CD4-positive, alpha-beta T cell treated with Interferon gamma for 1 hour (primary cell): ENCODE data around the gene ZMAT5.

Experiments used
- DNase-seq: peaks from one replicate; pipeline ENCODE4 v3.0.0-alpha.2; 2020

ZMAT5 gene

DNA sequence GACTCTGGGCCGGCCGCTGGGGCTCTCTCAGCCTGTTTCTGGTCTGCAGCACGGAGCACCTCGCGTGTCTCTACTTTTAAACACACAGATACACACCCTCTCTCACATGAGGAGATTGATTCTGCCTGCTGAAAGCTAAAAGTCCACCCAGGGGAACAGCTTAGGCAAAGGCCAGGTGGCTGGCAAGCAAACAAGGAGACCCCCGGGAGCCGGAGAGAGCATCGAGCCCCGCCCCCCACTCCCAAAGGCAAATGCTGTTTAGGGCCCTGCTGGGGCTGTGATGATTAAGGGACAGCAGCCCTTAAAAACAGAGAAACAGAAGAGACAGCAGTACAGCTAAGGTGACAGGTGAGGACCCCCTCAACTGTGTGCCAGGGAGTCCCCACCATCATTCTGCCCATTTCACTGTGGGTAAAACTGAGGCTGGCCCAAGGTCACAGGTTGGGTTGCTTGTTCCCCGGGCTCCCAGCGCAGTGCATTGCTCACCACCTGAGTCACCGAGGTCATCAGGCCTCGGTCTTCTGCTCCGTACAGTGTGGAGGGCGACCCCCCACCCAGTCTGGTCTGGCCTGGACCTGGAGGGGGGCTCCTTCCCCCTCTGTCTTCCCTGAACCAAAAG is 40.2 kb downstream of the ZMAT5 start:
- no peak for DNase-seq

DNA sequence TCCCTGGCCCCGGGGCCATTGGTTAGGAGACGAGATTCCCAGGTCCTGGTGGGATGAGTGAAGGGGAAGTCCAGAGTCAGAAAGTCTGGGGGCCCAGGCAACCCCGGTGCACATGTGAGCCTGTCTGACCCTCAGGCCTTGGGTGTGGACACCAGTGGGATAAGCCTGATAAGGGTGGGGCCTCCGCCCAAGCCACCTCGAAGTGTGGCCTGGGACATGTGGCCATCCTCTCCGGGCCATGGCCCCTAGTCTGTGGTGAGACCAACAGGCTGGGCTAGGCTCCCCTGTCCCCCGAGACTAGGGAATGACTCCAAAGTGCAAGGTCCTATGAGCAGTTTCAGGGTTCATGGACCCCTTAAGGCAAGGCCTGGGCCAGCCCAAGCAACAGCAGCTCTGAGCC is 40.7 kb downstream of the ZMAT5 start:
- DNase-seq = no peak

DNA sequence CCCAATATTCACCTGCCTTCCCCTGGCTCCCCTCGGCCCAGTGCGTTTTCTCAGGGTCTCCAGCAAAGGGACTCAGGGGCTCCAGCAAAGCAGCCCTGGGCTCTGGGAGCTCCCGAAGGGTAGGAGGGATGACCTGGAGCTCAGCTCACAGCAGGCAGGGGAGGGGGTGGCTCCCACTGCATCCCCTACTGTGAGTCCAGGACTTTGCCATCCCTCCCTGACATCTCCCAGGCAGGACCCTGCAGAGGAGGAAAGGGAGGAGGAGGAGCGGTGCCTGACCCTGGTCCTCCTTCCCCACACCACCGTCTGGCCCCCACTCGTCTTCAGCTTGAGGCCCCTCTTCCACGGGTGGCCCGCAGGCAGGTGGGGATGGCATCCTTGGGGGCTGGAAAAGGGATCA is 42.0 kb downstream of the ZMAT5 start:
- DNase-seq = no peak

DNA sequence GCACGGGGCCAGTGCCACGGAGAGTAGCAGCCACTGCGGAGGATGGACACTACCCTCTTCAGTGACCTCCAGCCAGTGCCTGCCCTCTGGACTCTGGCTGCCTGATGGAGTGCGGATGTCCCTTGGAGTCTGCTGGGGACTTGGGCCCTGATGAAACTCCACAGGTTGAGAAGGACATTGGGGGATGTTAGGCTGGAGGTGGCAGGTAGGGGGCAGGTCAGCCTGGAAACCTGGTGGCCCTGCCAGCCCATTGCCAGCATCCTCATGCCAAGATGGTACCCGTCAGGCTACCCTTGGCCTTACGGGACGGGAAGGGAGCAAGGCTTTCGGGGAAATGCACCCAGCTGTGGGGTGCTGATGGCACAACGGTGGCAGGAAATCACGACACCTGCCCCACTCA is 43.0 kb downstream of the ZMAT5 start:
- no peak for DNase-seq

DNA sequence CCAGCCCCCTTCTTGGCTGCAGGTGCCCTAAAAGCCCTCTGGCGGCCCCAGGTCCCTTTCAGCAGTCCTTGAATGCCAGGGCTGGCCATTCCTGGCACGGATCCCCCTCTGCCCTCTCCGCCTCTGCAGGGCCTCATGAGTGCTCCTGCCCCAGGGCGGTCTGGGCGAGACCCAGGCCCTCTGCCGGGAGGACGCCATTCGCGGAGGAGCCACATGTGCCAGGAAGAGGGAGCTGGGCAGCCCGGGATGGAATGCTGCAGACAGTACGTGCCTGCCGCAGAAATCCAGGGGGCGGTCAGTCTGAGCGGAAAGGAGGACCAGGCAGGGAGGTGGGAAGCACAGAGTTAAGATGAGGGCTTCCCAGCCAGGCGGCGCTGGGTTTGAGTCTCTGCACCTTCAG is 44.2 kb downstream of the ZMAT5 start:
- DNase-seq = no peak

DNA sequence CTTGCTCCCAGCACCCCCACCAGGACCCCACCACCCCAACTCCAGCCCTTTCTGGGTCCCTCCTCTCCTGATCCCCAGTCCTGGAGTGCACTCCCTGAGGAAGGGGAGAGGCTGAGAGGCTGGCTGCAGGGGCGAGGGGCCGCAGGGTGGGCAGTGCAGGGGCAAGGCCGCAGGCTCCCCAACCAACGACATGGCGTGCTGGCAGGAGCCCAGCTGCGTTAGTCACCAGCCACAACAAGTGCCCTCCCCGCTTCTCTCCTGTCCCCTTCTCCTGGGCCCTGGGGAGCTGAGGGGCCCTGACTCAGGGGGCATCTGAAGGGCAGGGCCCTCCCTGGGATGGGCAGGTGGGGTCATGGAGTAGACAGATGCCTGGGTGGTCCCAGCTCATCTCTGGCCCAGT is 44.7 kb downstream of the ZMAT5 start:
- DNase-seq = no peak

DNA sequence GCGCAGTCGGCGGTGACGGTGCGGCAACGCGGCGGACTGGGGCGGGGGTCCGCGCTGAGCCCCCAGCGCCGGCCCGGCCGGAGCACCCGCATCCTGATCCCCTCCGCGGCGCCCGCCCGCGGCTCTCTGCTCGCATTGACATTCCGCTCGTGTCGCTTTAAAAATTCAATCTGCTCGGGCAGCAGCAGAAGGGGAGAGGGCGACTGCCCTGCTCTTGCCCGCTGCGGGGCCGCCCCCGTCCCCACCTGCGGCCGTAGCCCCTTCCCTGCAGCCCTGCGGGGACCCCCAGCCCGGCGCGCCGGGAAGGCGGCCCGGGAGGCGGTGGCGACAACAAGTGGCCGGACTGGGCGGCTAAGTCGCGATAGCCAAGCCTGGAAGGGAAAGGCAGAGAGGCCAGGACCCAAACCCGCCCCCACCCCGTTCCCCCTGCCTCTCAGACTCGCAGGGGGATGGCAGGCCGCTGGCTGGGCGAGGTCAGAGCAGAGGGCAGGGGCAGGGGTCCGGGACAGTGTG is 45.9 kb downstream of the ZMAT5 start:
- no peak for DNase-seq

DNA sequence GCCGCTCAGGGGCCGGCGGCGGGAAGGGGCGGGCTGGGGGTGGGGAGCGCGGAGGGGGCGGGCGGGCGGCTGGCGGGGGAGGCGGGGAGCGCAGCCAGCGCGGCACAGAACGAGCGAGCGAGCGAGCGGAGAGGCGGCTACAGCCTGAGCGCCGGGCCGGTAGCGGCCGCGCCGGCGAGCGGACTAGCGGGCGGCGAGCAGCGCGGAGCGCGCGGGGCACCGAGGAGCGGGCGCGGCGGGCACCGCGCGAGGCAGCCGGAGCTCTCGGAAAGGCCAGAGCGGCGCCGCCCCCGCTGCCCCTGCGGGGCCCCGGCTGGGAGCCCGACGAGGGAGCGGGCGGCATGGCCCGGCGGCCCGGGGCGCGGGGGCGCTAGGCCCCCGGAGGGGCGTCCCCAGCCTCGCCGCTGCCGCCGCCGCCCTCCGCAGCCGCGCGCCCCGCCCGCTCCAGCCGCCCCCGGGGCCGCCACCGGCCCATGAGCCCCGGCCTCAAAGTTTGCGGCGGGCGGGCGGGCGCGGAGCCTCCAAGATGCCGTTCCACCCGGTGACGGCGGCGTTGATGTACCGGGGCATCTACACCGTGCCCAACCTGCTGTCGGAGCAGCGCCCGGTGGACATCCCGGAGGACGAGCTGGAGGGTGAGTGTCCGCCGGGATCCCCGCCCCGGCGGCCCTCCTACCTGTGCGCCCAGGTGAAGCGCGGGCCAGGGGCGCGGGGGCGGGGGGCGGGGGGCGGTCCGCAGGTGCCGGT is 46.7 kb downstream of the ZMAT5 start, which contains the start of gene CABP7:
CABP7 (plus strand) TSS at position 105 of the 747 bp plus-strand sequence; CDS start at position 527, 422 bp downstream.
- DNase-seq = no peak

DNA sequence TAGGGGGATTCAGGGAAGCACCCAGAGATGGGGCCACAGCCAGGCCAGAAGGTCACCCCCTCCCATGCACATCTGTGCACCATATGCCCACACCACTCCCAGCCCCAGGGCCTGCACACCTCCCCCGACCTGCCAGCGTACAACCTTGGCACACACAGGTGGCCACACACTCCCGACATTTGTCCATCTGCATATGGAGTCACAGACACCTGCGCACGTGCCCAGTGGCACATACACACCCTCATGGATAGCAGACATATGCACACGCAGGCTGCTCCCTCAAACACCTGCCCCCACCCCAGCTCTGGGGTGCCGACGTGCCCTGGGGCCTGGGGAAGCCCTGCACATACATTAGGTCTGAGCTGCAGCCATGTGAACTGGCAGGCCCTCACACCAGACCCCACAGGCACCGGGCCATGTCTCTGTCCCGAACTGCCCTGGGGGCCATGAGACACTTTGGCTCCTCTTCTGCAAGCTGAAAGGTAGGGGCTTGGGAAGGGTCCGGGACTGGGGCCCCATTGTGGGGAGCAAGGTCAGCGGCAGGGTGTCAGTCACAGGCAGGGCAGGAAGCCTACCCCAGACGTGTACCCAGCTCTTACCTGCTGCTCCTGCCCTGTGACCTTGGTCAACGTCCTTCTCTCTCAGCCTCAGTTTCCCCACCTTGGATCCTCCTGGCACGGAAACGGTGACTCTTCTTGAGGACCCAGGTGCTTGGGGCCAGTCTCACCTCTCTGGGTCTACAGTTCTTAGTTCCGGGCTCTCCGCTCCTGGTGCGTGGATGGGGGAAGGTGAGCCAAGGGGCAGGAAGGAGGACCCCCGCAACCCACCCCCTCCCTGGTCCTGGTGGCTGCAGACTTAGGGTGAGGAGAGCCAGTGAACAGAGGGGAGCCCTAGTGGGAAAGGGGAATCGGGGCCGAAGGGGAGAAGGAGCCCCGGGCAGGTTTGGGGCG is 47.6 kb downstream of the ZMAT5 start:
- no peak for DNase-seq

DNA sequence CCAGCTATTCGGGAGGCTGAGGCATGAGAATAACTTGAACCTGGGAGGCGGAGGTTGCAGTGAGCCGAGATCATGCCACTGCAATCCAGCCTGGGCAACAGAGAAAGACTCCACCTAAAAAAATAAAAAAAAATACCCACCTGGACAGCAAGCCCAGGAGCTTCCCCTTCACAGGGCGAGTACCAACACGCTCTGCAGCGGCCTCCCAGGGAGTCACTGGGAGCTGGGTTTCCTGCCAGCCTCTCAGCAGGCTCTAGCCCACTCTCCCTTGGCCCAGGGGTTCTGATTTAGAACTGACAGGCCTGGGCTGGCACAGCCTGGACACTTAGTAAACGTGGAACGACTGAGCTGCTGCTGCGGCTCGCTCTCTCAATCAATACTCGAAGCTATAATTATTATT is 49.0 kb downstream of the ZMAT5 start:
- DNase-seq = no peak

DNA sequence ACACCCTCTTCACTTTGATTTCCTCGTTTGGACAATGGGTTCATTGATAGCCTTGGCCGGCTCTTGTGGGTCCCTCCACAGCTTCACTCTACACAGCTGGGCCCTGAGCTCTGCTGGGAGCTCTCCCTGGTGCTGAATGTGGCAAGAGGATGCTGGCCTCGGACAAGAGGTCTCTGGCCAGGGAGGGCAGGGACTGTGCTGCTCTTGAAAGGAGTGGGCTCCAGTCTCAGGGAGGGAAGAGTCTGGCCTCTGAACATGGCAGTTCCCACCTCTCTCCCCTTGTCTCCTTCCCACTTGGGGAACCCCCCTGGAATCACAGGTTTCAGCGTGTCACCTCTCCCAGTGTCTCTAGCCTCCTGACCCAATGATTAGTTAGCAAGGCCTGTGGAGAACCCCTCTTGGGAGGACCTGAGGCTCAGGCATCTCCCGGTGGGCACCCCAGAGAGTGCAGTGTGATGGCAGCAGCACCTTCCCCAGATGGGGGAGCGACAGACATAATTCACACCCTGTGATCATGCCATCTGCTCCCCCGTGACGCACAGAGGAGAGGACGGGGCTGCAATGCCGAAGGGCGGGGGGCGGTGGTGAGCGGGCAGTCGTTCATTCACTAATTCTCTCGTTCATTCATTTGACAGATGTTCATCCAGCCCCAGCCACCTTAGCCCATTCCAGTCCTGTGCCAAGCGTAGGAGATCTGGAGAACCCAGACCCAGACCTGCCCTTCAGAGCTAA is 49.8 kb downstream of the ZMAT5 start:
- DNase-seq = no peak

DNA sequence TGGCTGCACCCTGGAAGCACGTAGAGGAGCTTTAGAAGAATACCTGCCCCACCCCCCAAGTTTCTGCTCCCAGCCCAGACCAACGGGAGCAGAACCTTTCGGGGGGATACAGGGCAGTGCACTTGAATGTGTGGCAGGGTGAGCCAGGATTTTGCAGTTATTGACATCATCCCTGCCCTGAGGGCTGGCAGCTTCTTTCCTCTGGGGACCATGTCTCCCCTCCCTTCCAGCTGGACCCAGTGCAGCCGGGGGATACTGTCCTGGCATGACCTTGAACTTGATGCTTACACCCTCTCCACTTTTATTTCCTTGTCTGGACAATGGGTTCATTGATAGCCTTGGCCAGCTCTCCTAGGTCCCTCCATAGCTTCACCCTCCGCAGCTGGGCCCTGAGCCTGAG is 51.1 kb downstream of the ZMAT5 start:
- no peak for DNase-seq

DNA sequence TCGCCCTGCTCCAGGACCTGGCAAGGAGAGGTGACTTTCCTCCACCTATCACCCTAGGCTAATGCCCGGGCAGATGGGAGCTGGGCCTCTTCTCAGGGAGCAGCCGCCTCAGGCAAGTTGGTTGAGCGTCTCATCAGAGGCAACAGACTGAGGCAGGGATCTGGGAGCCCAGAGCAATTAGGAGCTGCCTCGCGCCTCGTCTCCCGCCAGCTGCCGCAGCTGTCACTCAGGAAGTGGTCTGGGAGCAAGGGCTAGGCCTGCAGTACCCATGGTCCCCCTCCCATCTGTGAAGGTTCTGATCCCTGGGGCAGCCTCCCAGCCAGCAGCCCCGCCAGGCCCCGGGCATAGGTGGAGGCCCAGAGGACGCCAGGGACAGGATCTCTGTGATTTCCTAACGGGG is 51.6 kb downstream of the ZMAT5 start:
- DNase-seq = no peak

DNA sequence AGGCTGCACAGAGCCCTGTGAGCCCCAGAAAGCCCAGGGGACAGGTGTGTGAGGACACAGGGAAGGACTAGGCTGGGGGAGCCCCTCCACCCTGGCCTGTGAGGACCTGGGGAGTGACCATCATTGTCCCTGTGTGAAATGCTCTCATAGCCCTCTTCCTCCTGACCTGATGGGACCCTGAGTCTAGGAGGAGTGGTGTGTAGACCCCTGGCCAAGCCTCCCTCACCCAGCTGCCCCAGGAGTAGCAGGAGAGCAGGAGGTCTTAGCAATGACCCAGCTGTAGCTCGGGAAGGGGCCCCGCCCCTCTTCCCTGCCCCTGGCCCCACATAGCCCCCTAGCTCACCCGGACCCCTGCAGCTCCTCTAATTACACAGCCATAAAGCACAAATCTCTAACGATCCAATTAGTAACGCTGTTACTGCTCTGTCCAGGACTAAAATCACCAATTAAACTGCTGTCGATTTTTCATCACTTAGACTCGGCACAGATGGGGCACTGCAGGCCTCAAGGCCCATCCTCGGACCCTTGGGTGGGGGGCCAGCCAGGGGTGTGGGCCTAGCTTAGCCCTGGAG is 53.6 kb downstream of the ZMAT5 start:
- DNase-seq = no peak

DNA sequence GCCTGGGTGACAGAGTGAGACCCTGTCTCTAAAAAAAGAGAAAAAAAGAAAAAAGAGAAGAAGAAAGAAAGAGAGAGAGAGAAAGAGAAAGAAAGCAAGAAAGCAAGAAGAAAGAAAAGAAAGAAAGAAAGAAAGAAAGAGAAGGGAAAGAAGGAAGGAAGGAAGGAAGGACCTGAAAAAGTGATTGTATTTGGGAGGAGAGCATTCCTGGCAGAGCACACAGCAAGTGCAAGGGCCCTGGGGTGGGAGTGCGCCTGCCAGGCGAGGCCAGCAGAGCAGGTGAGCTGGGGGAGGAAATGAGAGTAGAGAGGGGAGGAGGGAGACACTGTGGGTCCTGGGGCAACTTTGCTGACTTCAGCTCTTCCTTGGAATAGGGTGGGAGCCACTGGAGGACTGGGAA is 54.7 kb downstream of the ZMAT5 start:
- no peak for DNase-seq

DNA sequence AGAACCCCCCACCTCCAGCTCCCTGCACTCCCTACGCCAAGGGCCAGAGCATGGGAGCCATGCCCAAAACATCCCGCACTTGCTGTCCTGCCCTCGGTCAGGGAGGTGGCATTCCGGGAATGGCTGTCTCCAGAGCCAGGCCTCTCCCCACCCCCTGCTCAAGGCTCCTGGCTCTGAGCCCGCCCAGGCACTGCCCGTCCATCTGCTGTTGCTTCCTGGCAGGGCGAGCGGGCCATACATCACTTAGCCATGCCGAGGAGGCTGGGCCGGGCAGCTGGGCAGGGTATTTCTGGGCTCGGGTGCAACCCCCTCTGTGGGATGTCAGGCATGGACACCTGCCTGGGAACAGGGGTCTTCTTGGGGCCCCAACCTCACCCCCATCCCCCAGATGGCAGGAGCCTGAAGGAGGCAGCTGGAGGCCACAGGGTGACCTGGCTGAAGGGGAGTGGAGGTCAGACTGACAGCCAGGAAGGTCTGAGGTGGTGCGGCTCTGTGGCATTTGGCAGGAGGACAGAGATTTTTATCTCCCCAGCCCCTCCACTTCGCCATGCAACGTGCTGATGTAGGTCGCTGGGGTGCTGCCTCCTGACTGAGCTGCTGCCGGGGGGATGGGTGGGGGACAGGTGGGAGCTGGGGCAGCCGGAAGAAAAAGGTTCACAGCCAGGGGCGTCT is 55.7 kb downstream of the ZMAT5 start:
- no peak for DNase-seq

DNA sequence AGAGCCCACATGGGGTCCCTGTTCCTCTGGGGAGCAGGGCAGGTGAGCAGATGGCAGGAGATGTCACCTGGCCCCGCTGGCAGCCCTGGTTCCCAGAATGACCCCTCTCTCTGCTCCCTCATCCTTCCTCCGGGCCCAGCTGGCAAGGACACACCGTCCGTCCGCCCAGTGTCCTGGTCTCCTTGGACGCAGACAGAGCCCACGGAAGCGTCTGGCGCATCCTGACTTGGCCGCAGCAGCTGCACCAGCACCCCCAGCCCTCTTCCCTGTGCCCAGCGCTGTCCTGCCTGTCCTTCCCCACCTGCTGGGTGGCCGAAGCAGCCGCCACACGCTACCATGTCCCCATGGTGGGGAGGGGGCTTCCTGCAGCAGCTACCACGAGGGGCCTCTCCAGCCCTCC is 56.6 kb downstream of the ZMAT5 start:
- DNase-seq = no peak

DNA sequence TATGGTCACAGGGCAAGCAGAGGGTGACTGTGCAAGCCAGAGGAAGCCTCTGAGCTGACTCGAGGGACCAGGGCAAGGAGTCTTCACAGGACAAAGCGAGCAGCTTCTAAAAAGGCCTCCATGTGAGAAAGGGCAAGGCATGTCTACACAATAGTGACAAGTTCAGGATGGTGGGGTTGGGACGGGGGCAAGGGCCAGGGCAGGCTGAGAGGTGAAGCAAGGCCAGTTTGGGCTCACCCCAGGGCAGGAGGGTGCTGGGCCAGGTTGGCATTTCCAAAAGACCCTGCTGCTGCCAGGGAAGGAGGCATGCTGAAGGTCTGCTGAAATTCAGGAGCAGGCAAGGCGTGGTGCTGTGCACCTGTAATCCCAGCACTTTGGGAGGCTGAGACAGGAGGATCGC is 59.3 kb downstream of the ZMAT5 start:
- no peak for DNase-seq

DNA sequence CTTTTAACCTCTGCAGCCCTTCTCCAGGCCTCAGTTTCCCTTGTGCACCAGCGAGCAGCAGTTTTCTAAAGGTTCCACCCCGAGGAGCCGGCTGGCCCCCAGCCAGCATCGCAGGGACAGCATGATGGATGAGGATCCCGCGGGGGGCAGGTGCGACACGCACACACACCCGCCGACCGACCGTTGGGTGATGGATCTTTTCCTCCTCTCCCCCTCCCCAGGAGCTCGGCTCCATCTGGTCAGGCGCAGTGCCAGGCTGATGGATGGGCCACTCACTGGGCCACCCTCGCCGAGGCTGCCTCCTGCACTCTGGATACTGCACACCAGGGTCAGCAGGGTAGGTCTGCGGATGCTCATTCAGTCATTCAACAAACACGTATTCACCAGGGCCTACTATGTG is 59.8 kb downstream of the ZMAT5 start:
- no peak for DNase-seq

DNA sequence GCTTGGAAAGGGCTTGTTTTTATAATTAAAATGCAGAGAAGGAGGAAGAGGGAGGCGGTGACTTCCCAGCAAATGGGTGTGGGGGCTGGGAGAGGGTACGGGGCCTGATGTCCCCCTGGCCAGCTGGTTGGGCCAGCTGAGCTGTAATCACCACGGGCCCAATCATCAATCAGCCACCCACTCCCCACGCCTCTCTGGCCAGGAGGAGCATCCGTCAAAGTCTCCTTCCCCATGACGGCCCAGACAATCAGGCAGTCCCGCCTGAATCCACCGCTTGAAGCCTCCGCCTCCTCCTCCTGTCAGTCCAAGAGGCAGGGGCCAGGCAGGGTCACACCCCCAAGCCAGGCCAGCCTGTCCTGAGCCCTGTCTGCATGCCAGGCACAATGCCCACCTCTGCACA is 60.3 kb downstream of the ZMAT5 start:
- DNase-seq = no peak

DNA sequence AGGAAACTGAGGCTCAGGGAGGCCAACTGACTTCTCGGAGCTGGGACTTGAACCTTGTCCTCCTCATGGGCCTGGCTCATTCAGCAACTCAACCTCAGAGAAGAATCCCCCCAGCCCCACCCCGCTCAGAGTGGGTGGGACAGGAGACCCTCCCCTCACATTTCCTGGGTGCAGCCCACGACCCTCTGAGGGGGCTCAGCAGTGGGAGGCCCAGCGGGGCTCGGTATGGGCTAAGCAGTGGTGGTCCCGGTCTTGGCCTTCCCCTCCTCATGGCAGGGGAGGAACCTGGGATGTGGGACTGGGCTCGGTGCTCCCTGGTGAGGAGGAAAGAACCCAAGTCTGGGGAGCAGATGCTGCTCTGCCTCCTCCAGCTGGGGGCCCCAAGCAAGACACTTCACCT is 61.2 kb downstream of the ZMAT5 start:
- DNase-seq = no peak
